OCI-LY1 (cell line): ENCODE results near the gene KCNT1.

ENCODE experiments used
- H2AFZ ChIP-seq: fragments of 200-600 bp; sonication (generic), shearing (Covaris generic); 2 replicates; pipeline ENCODE4 v1.6.0; 2014; ENCODE audit warnings: antibody characterized with exemption, mild to moderate bottlenecking, low read length
- H3F3A ChIP-seq: fragments of 200-600 bp; sonication (generic), shearing (Covaris generic); 2 replicates; pipeline ENCODE4 v1.6.0; 2014; ENCODE audit warnings: mild to moderate bottlenecking, antibody characterized with exemption, low read length, moderate library complexity; ENCODE audit not compliant: insufficient read depth
- H3K27ac ChIP-seq: fragments of 200-600 bp; sonication (generic); 2 replicates; pipeline ENCODE4 v1.5.1; 2014; ENCODE audit warnings: low read length, mixed run types, mild to moderate bottlenecking, low read depth; ENCODE audit not compliant: poor library complexity, severe bottlenecking
- H3K27me3 ChIP-seq: fragments of 200-600 bp; sonication (generic); 2 replicates; pipeline ENCODE4 v1.6.0; 2014; ENCODE audit warnings: antibody characterized with exemption, mild to moderate bottlenecking, low read length, moderate library complexity; ENCODE audit not compliant: insufficient read depth
- H3K36me3 ChIP-seq: fragments of 200-600 bp; sonication (generic); 2 replicates; pipeline ENCODE4 v1.6.1; 2014; ENCODE audit warnings: mild to moderate bottlenecking, antibody characterized with exemption, low read length, moderate library complexity, mixed read lengths; ENCODE audit not compliant: insufficient read depth
- H3K4me1 ChIP-seq: fragments of 200-600 bp; sonication (generic); 2 replicates; pipeline ENCODE4 v1.5.1; 2014; ENCODE audit warnings: mild to moderate bottlenecking, low read length, moderate library complexity; ENCODE audit not compliant: insufficient read depth, severe bottlenecking
- H3K4me2 ChIP-seq: fragments of 200-600 bp; sonication (generic), shearing (Covaris generic); 2 replicates; pipeline ENCODE4 v1.6.1; 2014; ENCODE audit warnings: low read length
- H3K4me3 ChIP-seq: fragments of 200-600 bp; sonication (generic); 2 replicates; pipeline ENCODE4 v1.5.1; 2014; ENCODE audit warnings: low read length, low read depth, mild to moderate bottlenecking, mixed read lengths; ENCODE audit not compliant: poor library complexity, severe bottlenecking
- H3K79me2 ChIP-seq: fragments of 200-600 bp; shearing (Covaris generic); 2 replicates; pipeline ENCODE4 v1.6.1; 2016; ENCODE audit warnings: mixed run types, low read length, mixed read lengths; ENCODE audit not compliant: insufficient read depth
- H3K9ac ChIP-seq: fragments of 200-600 bp; sonication (generic), shearing (Covaris generic); 2 replicates; pipeline ENCODE4 v1.6.1; 2014; ENCODE audit warnings: mild to moderate bottlenecking, low read length, mixed read lengths
- H3K9me2 ChIP-seq: fragments of 200-600 bp; sonication (generic), shearing (Covaris generic); 2 replicates; pipeline ENCODE4 v1.6.1; 2014; ENCODE audit warnings: low read depth, mild to moderate bottlenecking, low read length, mixed read lengths
- H3K9me3 ChIP-seq: fragments of 200-600 bp; shearing (Covaris generic); 2 replicates; pipeline ENCODE4 v1.6.1; 2014; ENCODE audit warnings: low read length, mixed read lengths
- H4K20me1 ChIP-seq: fragments of 200-600 bp; sonication (generic), shearing (Covaris generic); 2 replicates; pipeline ENCODE4 v1.6.0; 2016; ENCODE audit warnings: mild to moderate bottlenecking, low read length; ENCODE audit not compliant: insufficient read depth
- EZH2 ChIP-seq: fragments of 200-600 bp; sonication (generic), shearing (Covaris generic); IDR thresholded peaks from 2 replicates; pipeline ENCODE4 v1.8.0; 2017; ENCODE audit warnings: borderline replicate concordance, mixed run types, mild to moderate bottlenecking, antibody characterized with exemption, low read length, moderate library complexity, mixed read lengths
- TF ChIP-seq, protein P1 (sequence below): fragments of 200-600 bp; sonication (generic), shearing (Covaris generic); IDR thresholded peaks from 2 replicates; pipeline ENCODE4 v1.5.1; 2017; ENCODE audit warnings: mild to moderate bottlenecking, antibody characterized with exemption, low read length, moderate library complexity, mixed read lengths

Gene KCNT1

DNA sequence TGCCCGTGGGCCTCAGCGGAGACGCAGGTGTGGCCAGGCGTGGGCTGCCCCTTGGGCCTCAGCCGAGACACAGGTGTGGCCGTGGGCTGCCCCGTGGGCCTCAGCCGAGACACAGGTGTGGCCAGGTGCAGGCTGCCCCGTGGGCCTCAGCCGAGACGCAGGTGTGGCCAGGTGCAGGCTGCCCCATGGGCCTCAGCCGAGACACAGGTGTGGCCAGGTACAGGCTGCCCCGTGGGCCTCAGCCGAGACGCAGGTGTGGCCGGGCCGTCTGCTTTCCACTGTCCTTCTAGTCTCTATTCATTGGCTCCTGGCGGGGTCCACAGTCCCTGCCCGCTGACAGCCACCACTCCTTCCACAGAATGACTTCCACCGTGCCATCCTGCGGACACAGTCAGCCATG lies 56.1 kb downstream of the KCNT1 start:
- no peaks in the 10 kb centered on the region for H3F3A ChIP-seq

DNA sequence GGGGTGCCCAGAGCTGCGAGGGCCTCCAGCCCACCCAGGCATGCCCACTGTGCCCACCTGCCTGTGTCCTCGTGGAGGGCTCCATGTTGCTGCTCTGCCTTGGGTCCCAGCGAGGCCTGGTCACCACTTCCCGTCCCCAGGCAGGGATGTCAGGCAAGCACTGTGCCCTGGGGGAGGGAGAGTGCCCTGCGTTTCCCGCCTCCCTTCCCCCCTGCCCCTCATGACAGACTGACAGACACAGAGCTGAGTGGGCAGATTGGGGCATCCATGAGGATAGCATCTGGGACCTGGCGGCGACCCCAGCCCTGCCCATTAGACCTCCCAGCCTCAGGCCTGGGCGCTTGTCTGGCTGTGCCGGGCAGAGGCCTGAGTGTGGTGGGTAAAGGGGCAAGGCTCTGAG lies 56.9 kb downstream of the KCNT1 start:
- Histone ChIP-seq H3K9ac (no peak overlapping the region), H3K79me2 (no peaks in the 10 kb centered on the region), H3F3A (no peaks in the 10 kb centered on the region), H3K27me3 (peaks cover 9% of the 10 kb centered on the region; the same call in 1 of the 2 replicates), H3K9me3 (no peaks in the 10 kb centered on the region), H3K36me3 (no peaks in the 10 kb centered on the region), H3K4me1 (no peaks in the 10 kb centered on the region), H3K9me2 (no peaks in the 10 kb centered on the region), H4K20me1 (no peaks in the 10 kb centered on the region), H3K4me2 (no peak overlapping the region), H3K4me3 (no peak overlapping the region), H3K27ac (no peak overlapping the region), H2AFZ (no peak overlapping the region)
- no peak for TF ChIP-seq EZH2
- TF ChIP-seq, protein P1, sequence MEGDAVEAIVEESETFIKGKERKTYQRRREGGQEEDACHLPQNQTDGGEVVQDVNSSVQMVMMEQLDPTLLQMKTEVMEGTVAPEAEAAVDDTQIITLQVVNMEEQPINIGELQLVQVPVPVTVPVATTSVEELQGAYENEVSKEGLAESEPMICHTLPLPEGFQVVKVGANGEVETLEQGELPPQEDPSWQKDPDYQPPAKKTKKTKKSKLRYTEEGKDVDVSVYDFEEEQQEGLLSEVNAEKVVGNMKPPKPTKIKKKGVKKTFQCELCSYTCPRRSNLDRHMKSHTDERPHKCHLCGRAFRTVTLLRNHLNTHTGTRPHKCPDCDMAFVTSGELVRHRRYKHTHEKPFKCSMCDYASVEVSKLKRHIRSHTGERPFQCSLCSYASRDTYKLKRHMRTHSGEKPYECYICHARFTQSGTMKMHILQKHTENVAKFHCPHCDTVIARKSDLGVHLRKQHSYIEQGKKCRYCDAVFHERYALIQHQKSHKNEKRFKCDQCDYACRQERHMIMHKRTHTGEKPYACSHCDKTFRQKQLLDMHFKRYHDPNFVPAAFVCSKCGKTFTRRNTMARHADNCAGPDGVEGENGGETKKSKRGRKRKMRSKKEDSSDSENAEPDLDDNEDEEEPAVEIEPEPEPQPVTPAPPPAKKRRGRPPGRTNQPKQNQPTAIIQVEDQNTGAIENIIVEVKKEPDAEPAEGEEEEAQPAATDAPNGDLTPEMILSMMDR: no peak

More for the DNA sequence above, 56.1 kb downstream of the KCNT1 start:
- H3K9ac ChIP-seq: no peak overlapping the region
- peaks cover 9% of the 10 kb centered on the region; the same call in 1 of the 2 replicates for H3K27me3 ChIP-seq
- no peaks in the 10 kb centered on the region for H3K79me2 ChIP-seq
- no peak overlapping the region for H3K4me2 ChIP-seq
- no peak overlapping the region for H3K4me3 ChIP-seq
- no peaks in the 10 kb centered on the region for H4K20me1 ChIP-seq
- H3K27ac ChIP-seq: no peak overlapping the region
- TF ChIP-seq, protein P1: no peak
- TF ChIP-seq EZH2: no peak
- H3K9me2 ChIP-seq: no peaks in the 10 kb centered on the region
- H3K36me3 ChIP-seq: no peaks in the 10 kb centered on the region
- H3K9me3 ChIP-seq: no peaks in the 10 kb centered on the region
- no peak overlapping the region for H2AFZ ChIP-seq
- no peaks in the 10 kb centered on the region for H3K4me1 ChIP-seq

DNA sequence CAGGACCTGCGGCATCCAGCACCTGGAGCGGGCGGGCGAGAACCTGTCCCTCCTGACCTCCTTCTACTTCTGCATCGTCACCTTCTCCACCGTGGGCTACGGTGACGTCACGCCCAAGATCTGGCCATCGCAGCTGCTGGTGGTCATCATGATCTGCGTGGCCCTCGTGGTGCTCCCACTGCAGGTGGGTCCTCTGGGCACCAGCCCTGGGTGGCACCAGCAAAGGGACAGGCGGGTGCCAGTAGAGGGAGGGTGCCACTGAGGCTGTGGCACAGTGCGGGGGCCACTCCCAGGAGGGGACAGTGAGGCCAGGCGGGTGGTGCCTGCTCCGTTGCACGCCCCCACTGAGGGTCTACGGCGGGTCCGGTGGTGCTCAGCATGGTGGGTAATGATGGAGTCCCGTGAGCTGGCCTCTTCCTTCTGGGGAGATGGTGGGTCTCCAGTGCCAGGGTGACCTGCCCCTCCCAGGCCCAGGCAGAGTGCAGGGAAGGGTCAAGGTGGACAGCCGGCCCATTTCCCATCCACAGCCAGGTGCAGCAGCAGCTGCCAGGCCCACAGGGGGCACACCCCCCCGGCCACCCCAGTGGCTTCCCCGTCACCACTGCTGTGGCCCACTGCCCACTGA lies 57.8 kb downstream of the KCNT1 start:
- no peaks in the 10 kb centered on the region for H3K9me3 ChIP-seq
- H3K27ac ChIP-seq: no peak overlapping the region
- H3K9ac ChIP-seq: no peak overlapping the region
- no peaks in the 10 kb centered on the region for H3K79me2 ChIP-seq
- H3K36me3 ChIP-seq: no peaks in the 10 kb centered on the region
- H3K4me3 ChIP-seq: no peak overlapping the region
- no peaks in the 10 kb centered on the region for H3F3A ChIP-seq
- no peak overlapping the region for H3K4me2 ChIP-seq
- TF ChIP-seq EZH2: no peak
- TF ChIP-seq, protein P1: no peak
- no peaks in the 10 kb centered on the region for H4K20me1 ChIP-seq
- no peak overlapping the region for H2AFZ ChIP-seq
- peaks cover 9% of the 10 kb centered on the region; the same call in 1 of the 2 replicates for H3K27me3 ChIP-seq
- H3K9me2 ChIP-seq: no peaks in the 10 kb centered on the region
- no peaks in the 10 kb centered on the region for H3K4me1 ChIP-seq
